HG02870 (cell line): Measurements from ENCODE around the gene SSTR4.

Experiments
- ATAC-seq: cut with Tn5 transposase; IDR thresholded peaks from one replicate; pipeline ENCODE4 v1.9.1; 2021; ENCODE audit warnings: mild to moderate bottlenecking, moderate library complexity; ENCODE audit not compliant: unreplicated experiment

The SSTR4 gene

GRCh38 chr20:23063168-23063567 is 28.1 kb downstream of the SSTR4 start:
- no peak for ATAC-seq

GRCh38 chr20:23063581-23063980 is 28.5 kb downstream of the SSTR4 start:
- no peak for ATAC-seq

GRCh38 chr20:23065266-23066201 is 30.4 kb downstream of the SSTR4 start:
- ATAC-seq, result no peak

- ATAC-seq, result no peak
Observed at GRCh38 chr20:23066772-23067171, 31.7 kb downstream of the SSTR4 start.

- no peak for ATAC-seq
Observed at GRCh38 chr20:23068283-23068682, 33.2 kb downstream of the SSTR4 start.

GRCh38 chr20:23069108-23069507 is 34.0 kb downstream of the SSTR4 start:
- no peak for ATAC-seq

- ATAC-seq, result no peak
Observed at GRCh38 chr20:23071398-23071797, 36.3 kb downstream of the SSTR4 start.

GRCh38 chr20:23071996-23072395 is 36.9 kb downstream of the SSTR4 start:
- ATAC-seq, result no peak

GRCh38 chr20:23072892-23073586 is 37.9 kb downstream of the SSTR4 start:
- ATAC-seq, result no peak

- ATAC-seq, result no peak
Observed at GRCh38 chr20:23074052-23074451, 38.9 kb downstream of the SSTR4 start.

GRCh38 chr20:23077277-23077676 is 42.2 kb downstream of the SSTR4 start:
- no peak for ATAC-seq

GRCh38 chr20:23078351-23079015 is 43.4 kb downstream of the SSTR4 start:
- no peak for ATAC-seq

- ATAC-seq, result no peak
Observed at GRCh38 chr20:23079016-23079351, 43.9 kb downstream of the SSTR4 start.

GRCh38 chr20:23079926-23080325 is 44.8 kb downstream of the SSTR4 start:
- no peak for ATAC-seq

- no peak for ATAC-seq
Observed at GRCh38 chr20:23080521-23080920, 45.4 kb downstream of the SSTR4 start.

GRCh38 chr20:23081263-23081819 is 46.2 kb downstream of the SSTR4 start:
- ATAC-seq, result no peak

- no peak for ATAC-seq
Observed at GRCh38 chr20:23082846-23083552, 47.9 kb downstream of the SSTR4 start.

GRCh38 chr20:23083553-23084220 is 48.6 kb downstream of the SSTR4 start:
- no peak for ATAC-seq

GRCh38 chr20:23084282-23084844 is 49.3 kb downstream of the SSTR4 start:
- no peak for ATAC-seq

- no peak for ATAC-seq
Observed at GRCh38 chr20:23084845-23085365, 49.8 kb downstream of the SSTR4 start.
